Liver (tissue), 3 donors: ENCODE results near the gene ZNF134.

Experiments used
- CTCF ChIP-seq: fragments of 150-350 bp; IDR thresholded peaks from 2 replicates; pipeline ENCODE4 v1.5.1; 2017; ENCODE audit warnings: improper control_type of control experiment, low read depth, low read length; ENCODE audit not compliant: missing input control
- FOXA1 ChIP-seq: IDR thresholded peaks from 2 replicates; pipeline ENCODE4 v1.6.1; 2016; ENCODE audit warnings: antibody characterized with exemption
- FOXA2 ChIP-seq: IDR thresholded peaks from 2 replicates; pipeline ENCODE4 v1.6.1; 2016; ENCODE audit warnings: antibody characterized with exemption
- GABPA ChIP-seq, 2 donors: IDR thresholded peaks in 1 of 2; conservative IDR thresholded peaks in 1 of 2; 2 replicates each; pipeline ENCODE4 v1.6.1; 2016; ENCODE audit warnings: antibody characterized with exemption in 2 of 2, mild to moderate bottlenecking in 1 of 2, moderate library complexity in 1 of 2
- HNF4G ChIP-seq: IDR thresholded peaks from 2 replicates; pipeline ENCODE4 v1.6.1; 2016; ENCODE audit warnings: antibody characterized with exemption
- JUND ChIP-seq, 2 donors: IDR thresholded peaks; 2 replicates each; pipeline ENCODE4 v1.6.1; 2016; ENCODE audit warnings: antibody characterized with exemption in 2 of 2
- MAX ChIP-seq: IDR thresholded peaks from 2 replicates; pipeline ENCODE4 v1.6.1; 2016; ENCODE audit warnings: antibody characterized with exemption
- NR2F2 ChIP-seq: IDR thresholded peaks from 2 replicates; pipeline ENCODE4 v1.6.1; 2016; ENCODE audit warnings: antibody characterized with exemption
- RAD21 ChIP-seq, 2 donors: IDR thresholded peaks; 2 replicates each; pipeline ENCODE4 v1.6.1; 2016; ENCODE audit warnings: antibody characterized with exemption in 2 of 2, mild to moderate bottlenecking in 2 of 2
- REST ChIP-seq: IDR thresholded peaks from 2 replicates; pipeline ENCODE4 v1.6.1; 2016; ENCODE audit warnings: antibody characterized with exemption, mild to moderate bottlenecking
- SP1 ChIP-seq: IDR thresholded peaks from 2 replicates; pipeline ENCODE4 v1.6.1; 2018; ENCODE audit warnings: antibody characterized with exemption, mild to moderate bottlenecking
- TAF1 ChIP-seq: conservative IDR thresholded peaks from 2 replicates; pipeline ENCODE4 v1.6.1; 2016; ENCODE audit warnings: antibody characterized with exemption, mild to moderate bottlenecking
- YY1 ChIP-seq: IDR thresholded peaks from 2 replicates; pipeline ENCODE4 v1.6.1; 2016; ENCODE audit warnings: antibody characterized with exemption, mild to moderate bottlenecking
- donor health status: healthy.
- donor health status: healthy.

GRCh38 chr19:57576661-57577060 lies 37.4 kb upstream of the ZNF134 start:
- no peak for TF ChIP-seq CTCF
- no peak for TF ChIP-seq YY1
- no peak for TF ChIP-seq SP1
- no peak for TF ChIP-seq HNF4G
- TF ChIP-seq JUND (IDR thresholded peaks at IDR 0.05), result no peak
- TF ChIP-seq RAD21 (IDR thresholded peaks at IDR 0.05), result no peak
- no peak for TF ChIP-seq NR2F2
- TF ChIP-seq FOXA2, result no peak
- TF ChIP-seq TAF1, result no peak
- no peak for TF ChIP-seq GABPA (IDR thresholded peaks at IDR 0.05 in 1 of 2, conservative IDR thresholded peaks at IDR 0.05 in 1 of 2)
- TF ChIP-seq MAX, result no peak
- no peak for TF ChIP-seq FOXA1
- no peak for TF ChIP-seq REST
